Hematopoietic multipotent progenitor cell treated with erythropoietin and hydrocortisone succinate and interleukin-3 and kit ligand, for 15 days (in vitro differentiated cells): ENCODE measurements around the gene MRFAP1L1.

ENCODE experiments used
- DNase-seq: peaks from one replicate; pipeline ENCODE4 v3.0.0-alpha.2; 2015; ENCODE audit warnings: low spot score

The MRFAP1L1 gene

DNA sequence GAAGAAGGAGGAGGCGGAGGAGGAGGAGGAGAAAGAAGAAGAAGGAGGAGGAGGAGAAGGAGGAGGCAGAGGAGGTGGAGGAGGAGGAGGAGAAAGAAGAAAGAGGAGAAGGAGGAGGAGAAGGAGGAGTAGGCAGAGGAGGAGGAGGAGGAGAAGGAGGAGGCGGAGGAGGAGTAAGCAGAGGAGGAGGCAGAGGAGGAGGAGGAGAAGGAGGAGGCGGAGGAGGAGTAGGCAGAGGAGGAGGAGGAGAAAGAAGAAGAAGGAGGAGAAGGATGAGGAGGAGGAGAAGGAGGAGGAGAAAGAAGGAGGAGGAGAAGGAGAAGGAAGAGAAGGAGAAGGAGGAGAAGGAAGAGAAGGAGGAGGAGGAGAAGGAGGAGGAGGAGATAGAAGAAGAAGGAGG lies 49.2 kb downstream of the MRFAP1L1 start:
- no peak for DNase-seq

DNA sequence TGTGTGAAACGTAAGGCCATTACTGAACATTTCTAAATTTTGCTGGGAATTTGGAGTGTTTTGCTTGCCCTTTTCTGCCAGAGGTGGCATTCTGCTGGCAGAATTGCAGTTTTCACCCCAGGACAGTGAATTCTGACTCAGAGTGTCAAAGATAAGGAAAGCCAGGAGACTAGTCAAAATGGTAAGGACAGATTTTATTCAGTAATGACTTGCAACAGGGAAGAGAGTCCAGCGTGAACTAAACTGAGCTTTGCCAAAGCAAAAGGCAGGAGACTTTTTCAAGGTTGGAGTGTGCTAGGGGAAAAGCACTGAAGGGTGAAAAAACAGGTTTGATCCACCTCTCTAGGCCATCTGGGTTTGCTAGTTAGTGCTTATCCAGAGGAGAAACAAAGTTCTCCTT lies 49.8 kb downstream of the MRFAP1L1 start:
- no peak for DNase-seq

DNA sequence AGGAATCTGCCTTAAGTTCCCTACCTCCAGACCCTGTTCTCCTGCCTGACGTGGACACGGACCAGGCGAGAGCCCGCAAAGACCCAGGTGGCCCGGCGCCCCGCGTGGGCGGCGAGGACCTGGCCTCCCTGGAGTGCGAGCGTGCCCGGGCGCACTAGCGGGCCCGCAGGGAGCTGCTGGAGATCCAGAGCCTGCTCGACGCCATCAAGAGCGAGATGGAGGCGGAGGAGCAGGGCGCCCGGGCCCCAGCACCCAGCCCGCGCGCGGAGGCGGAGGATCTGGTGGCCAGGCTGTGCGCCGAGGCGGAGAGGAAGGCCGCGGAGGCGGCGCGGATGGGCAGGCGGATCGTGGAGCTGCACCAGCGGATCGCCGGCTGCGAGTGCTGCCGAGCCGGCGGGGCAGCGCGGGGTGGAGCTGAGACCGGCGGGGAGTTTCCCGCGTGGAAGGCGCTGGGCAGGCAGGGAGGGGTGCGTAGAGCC lies 51.0 kb downstream of the MRFAP1L1 start:
- no peak for DNase-seq

DNA sequence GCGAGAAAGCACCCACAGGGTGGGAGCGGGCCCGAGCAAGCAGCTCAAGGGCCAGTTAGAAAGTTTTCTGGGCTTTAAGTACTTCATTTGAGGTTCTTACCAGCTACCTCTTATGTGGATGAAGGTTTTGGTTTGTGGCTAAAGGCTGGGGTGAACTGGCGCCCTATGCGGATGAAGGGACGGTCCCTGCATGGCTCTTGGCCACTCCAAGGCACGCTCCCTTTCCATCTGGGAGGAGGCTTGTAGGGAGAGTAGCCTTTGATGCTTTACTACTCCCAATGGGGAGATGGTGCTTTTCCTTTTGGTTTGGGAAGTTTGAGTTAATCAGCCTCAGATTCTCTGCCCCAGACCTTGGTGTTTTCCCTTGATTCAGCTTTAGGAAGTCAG lies 51.5 kb downstream of the MRFAP1L1 start:
- DNase-seq, result no peak
